Measurements from ENCODE around the gene MAX.
"Not testable (repeated sequence)": the region's sequence is repeated elsewhere in the genome, so short reads cannot be mapped to it uniquely, and the experiment has no call there.

MAX gene

DNA sequence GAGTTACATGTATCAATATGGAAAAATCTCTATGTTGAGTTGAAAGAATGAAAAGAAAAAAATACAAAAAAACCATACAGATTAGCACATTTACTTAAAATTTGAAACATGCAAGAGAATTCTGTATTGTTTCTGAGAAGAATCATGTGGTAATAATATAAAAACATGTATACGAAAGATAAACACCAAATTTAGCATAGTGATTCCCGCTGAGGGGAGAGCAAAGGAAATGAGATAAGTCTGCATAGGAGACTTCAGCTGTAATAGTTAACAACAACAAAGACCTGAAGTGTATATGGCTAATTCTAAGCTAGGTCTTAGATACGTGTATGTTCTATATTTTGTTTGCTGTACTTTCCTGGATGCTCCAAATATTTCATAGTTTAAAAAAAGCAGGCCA lies 69.1 kb downstream of the MAX start:
- no peak for DNase-seq

DNA sequence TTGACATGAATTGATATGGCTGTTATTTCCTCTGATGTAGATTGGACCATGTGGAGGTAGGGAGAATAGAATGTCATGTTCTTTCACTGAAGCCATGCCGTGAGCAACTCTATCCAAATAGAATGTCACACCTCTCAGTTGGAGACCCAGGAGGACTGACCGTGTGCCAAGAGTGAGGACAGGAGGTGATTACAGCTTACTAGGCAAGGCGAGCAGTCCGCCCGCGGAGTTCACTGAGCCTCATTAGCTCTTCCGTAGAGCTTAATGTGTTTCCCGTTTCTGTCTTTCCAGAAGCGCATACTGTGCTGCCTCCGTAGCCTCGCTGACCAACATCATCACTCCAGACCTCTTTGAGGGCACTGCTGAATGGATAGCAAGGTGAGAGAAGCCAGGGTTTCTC lies 70.0 kb downstream of the MAX start:
- peak in 2 of 14 donors; percentile 19 to 99 for DNase-seq

DNA sequence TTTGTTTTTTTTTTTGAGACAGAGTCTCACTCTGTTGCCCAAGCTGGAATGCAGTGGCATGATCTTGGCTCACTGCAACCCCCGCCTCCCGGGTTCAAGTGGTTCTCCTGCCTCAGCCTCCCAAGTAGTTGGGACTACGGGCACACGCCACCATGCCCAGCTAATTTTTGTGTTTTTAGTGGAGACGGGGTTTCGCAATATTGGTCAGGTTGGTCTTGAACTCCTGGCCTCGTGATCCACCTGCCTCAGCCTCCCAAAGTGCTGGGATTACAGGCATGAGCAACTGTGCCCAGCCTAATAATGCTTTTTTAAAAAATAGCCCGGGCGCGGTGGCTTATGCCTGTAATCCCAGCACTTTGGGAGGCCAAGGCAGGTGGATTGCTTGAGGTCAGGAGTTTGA lies 71.0 kb downstream of the MAX start:
- DNase-seq: not testable (repeated sequence)

DNA sequence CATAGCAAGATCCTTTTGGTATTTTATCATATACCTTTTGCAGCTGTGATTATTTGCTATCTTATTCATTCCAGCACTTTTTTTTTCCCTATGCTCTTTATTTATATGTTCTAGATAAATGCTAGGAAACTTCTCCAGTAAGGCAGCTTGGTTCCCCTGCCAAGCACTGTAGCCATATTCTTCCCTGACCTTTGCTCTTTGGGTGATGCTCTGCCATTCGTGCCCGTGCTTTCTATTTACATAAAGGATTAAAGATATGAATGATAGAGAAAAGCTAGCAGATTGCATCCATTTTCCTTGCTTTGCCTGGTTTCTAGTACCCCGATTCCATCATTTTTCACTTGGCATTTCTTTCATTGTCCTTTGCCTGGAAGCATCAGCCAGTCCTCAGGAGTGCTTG lies 73.4 kb downstream of the MAX start:
- DNase-seq: no peak

- no peak for DNase-seq
These were observed 75.1 kb downstream of the MAX start for GRCh38 chr14:65027127-65027799.

DNA sequence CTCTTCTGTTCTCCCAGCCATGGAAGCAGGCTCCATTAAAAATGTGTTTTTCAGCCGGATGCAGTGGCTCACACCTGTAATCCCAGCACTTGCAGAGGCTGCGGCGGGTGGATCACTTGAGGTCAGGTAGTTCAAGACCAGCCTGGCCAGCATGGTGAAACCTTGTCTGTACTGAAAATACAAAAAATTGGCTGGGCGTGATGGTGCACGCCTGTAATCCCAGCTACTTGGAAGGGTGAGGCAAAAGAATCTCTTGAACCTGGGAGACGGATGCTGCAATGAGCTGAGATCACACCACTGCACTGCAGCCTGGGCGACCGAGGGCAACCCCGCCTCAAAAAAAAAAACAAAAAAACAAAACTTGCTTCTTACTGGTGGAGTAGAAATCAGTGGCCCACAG lies 75.8 kb downstream of the MAX start:
- no peak for DNase-seq

- DNase-seq: no peak
These were observed 76.5 kb downstream of the MAX start for GRCh38 chr14:65025818-65026217.
